DMS53 (cell line): Measurements from ENCODE around the gene SIAH1.
"Not testable (repeated sequence)": the region's sequence is repeated elsewhere in the genome, so short reads cannot be mapped to it uniquely, and the experiment has no call there.

Source experiments
- DNase-seq: peaks from one replicate; lab custom pipeline; 2025; lab: John Stamatoyannopoulos, UW

SIAH1 gene

GRCh38 chr16:48366165-48367093 is 18.8 kb downstream of the SIAH1 start:
- DNase-seq = peak; percentile 83

GRCh38 chr16:48365601-48366164 is 19.5 kb downstream of the SIAH1 start:
- DNase-seq = peak; percentile 95

- peak; percentile 32 for DNase-seq
Observed at GRCh38 chr16:48365025-48365600, 20.1 kb downstream of the SIAH1 start.

DNA sequence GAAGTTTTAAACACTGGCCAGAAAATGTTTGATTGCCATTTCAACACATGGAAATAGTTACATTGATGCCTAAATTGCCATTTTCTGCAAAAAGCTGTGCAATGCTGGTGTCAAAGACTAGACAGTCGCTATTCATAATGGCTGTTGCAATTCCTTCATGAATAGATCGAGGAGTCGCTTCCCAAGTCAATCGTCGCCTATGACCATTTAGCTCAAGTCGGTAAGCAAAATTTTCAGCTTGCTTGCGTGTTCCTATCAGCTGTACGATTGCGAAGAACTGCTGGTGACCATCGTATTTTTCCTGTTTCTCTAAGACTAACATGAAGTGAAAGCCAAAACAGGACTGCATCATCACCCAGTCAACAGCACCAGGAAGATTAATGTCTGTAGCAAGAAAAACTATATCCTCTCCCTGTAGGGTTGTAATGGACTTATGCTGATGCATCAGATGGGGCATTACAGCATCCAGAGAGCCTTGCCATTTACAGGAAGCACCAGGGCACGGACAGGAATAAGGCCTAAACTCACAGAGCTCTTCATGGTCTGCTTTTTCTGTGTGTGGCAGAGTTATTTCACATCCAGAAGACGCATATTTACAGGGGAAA is 23.6 kb downstream of the SIAH1 start:
- DNase-seq = peak; percentile 32

DNA sequence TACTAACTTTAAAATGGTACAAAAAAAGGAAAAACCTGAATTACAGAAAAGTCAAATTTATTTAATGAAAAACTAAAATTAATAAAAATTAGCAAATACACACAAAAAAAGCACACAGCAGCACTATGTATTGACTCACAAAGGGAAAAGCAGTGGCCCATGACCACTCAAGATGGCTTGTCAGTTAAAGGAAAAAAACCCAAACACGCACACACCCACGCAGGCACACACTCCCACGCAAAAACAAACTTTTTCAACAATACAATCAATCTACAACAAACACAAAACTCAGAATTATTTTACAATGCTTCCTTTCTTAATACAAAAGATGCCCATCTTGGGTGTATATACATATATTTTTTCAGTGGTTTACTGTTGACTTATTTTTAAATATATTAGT is 24.2 kb downstream of the SIAH1 start:
- peak; percentile 70 for DNase-seq

DNA sequence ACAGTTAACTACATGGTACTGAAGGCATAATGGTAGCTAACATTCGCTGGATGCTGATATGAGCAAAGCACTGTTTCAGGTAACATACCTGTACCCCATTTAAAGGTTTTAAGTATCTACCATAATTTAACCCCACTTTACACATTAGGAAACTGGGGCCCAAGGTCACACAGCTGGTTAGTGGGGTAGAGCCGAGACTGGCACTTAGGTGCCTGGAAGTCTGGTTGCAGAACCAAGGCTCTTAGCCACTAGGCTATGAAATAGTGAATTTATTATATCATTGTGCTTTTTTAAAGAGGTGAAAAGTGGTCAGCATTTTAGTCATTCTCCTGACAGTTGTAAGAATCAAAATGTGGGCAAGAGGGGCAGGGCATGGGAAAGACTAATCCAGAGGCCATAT is 25.2 kb downstream of the SIAH1 start:
- no peak for DNase-seq

- no peak for DNase-seq
Observed at GRCh38 chr16:48358419-48358818, 26.8 kb downstream of the SIAH1 start.

DNA sequence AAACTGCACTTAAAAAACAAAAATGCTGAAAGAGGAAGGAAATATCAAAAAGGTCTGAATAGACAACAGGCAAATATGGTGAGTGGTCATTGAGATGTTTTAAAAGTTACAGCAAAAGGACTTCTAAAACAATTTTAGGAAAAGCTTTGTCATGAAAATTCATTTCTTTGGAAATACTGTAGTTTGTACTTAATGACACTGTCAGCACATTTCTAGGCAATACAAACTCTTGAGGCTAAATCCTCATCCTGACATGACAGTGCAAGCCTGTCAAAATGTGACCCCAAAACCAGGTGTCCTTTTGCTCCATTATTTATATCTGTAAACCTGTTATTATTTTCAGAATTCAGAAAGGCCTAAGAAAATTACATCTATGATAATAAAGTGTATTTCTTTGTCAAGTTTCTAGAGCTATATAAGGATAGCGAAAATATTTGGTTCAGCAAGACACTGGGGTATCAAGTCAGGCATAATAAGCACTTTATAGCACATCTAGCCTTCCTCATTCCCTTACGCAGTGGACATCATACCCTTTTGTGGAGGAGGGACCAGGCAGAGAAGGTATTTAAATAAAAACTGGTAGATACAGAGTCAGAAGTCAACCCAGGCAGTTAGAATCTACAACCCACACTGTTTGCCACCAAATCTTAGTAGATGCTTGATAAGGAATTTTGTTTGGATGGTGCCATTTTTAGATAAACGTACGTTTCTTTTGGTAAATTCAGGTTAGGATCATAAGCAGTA is 28.4 kb downstream of the SIAH1 start:
- no peak for DNase-seq

DNA sequence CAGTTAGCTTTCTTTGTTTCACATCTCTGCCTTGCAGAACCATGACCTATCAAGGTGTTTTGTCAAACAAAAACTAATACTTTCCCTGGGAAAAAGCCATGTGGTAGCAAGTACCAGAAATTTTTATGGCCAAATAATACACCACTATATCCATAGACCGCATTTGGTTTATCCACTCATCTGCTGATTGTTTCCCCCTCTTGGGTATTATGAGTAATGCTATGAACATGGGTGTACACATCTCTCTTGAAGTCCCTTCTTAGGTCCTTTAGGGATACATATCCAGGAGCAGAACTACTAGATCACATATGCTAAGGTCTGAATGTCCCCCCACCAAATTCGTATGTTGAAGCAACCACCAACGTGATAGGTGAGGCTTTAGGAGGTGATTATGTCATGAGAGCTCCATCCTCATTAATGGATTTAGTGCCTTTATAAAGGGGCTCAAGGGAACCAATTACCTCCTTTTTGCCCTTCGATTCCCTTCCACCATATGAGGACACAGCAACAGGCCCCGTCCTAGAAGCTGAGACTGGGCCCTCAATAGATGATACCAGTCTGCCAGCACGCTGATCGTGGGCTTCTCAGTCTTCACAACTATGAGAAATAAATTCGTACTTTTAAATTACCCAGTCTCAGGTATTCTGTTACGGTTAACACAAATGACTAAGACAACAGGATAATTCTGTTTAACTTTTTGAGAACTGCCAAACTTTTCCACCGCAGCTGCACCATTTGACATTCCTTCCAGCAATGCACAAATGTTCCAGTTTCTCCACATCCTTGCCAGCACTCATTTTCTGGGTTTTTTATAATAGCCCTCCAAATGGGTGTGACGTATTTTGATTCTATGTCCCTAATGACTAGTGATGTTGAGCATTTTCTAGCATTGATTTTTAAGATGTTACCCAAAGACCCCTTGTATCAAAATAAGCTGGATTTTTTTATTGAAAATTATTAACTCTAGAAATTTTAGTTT is 30.0 kb downstream of the SIAH1 start:
- DNase-seq = no peak

- not testable (repeated sequence) for DNase-seq
Observed at GRCh38 chr16:48354385-48354784, 30.8 kb downstream of the SIAH1 start.

DNA sequence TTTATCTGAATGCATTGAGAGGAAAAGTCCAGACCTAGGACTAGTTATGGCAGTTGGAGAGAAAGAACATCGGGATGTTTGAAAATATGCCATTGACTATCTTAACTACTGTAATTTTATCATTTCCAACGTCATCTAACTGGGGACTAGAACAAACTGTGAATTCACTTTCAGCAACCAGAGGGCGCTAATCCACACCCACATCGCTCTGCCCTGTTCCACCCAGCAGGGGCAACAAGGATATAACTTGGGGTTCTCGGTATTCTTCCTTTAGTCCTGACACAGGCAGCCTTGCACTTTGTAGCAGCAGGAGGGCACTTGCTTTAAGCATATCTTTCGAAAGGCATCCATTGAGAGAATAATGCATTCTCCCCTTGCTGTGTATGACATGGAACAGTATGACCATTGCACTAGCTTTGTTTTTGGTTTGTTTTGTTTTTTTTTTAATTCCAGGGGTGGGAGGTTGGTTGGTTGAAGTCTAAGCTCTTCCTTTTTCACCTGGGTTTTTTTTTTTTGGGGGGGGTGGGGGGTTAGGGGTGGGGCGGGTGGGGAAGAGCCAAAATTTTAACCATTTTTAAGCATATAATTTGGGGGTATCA is 31.5 kb downstream of the SIAH1 start:
- DNase-seq = peak; percentile 86

- no peak for DNase-seq
Observed at GRCh38 chr16:48352648-48353390, 32.4 kb downstream of the SIAH1 start.

- DNase-seq = peak; percentile 19
Observed at GRCh38 chr16:48350736-48351135, 34.5 kb downstream of the SIAH1 start.

GRCh38 chr16:48347980-48348379 is 37.2 kb downstream of the SIAH1 start:
- DNase-seq = peak; percentile 12

GRCh38 chr16:48347191-48347865 is 37.9 kb downstream of the SIAH1 start:
- no peak for DNase-seq

- no peak for DNase-seq
Observed at GRCh38 chr16:48342591-48342990, 42.6 kb downstream of the SIAH1 start.

GRCh38 chr16:48340054-48340453 is 45.2 kb downstream of the SIAH1 start:
- no peak for DNase-seq

- DNase-seq = no peak
Observed at GRCh38 chr16:48335961-48336360, 49.3 kb downstream of the SIAH1 start.

- DNase-seq = no peak
Observed at GRCh38 chr16:48334325-48334724, 50.9 kb downstream of the SIAH1 start.
